Subcutaneous abdominal adipose tissue (tissue), 5 donors: ENCODE results near the gene ZDHHC6.

ENCODE experiments used
- H3K27ac ChIP-seq: one replicate; pipeline ENCODE4 v1.7.0; 2013; ENCODE audit warnings: low read depth, mild to moderate bottlenecking, inconsistent platforms, low read length, moderate library complexity
- H3K27me3 ChIP-seq, 5 donors: one replicate each; pipeline ENCODE4 v1.7.0; 2013; ENCODE audit warnings: low read length in 5 of 5, inconsistent platforms in 1 of 5; ENCODE audit not compliant: control insufficient read depth in 5 of 5, insufficient read depth in 4 of 5
- H3K36me3 ChIP-seq, 5 donors: one replicate each; pipeline ENCODE4 v1.7.0; 2013; ENCODE audit warnings: low read length in 5 of 5; ENCODE audit not compliant: control insufficient read depth in 5 of 5, insufficient read depth in 5 of 5
- H3K4me1 ChIP-seq, 5 donors: one replicate each; pipeline ENCODE4 v1.7.0; 2013; ENCODE audit warnings: low read length in 5 of 5, mild to moderate bottlenecking in 3 of 5, moderate library complexity in 1 of 5; ENCODE audit not compliant: control insufficient read depth in 5 of 5, insufficient read depth in 5 of 5
- H3K4me3 ChIP-seq, 5 donors: one replicate each; pipeline ENCODE4 v1.7.0; 2013; ENCODE audit warnings: low read length in 5 of 5, low read depth in 1 of 5
- H3K9ac ChIP-seq, 5 donors: one replicate each; pipeline ENCODE4 v1.7.0; 2013; ENCODE audit warnings: low read length in 5 of 5, mild to moderate bottlenecking in 4 of 5, moderate library complexity in 3 of 5
- H3K9me3 ChIP-seq, 5 donors: one replicate each; pipeline ENCODE4 v1.7.0; 2013; ENCODE audit warnings: low read length in 5 of 5; ENCODE audit not compliant: control insufficient read depth in 5 of 5
- donor health status: healthy.
- donor health status: healthy.
- donor health status: healthy.
- donor health status: healthy.
- donor health status: healthy.

Gene ZDHHC6

DNA sequence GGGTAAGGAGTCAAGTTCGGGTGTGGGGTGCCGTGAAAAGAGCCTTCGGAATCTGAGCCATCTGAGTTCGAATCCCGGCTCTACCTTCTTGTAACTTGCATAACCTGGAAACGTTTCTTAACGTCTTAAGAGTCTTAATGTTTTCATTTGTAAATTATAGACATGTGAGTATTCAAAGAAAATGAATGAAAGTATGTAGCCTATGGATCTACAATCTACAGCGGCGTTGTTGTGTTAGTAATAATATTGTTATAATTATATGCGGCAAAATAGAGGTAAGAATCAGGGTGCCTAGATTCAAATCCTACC lies 860 bp upstream of the ZDHHC6 start:
- peaks cover 9 to 20% (median 15%) of the 10 kb centered on the region in 5 donors for H3K36me3 ChIP-seq
- H3K9me3 ChIP-seq = no peaks in the 10 kb centered on the region
- peak overlapping the region; percentile 90 to 100 (median 99) for H3K9ac ChIP-seq
- peaks cover 3 to 29% (median 25%) of the 10 kb centered on the region in 5 donors for H3K4me1 ChIP-seq
- peak overlapping the region; percentile 95 for H3K27ac ChIP-seq
- H3K4me3 ChIP-seq = peak overlapping the region; percentile 94 to 100 (median 97)
- no peaks in the 10 kb centered on the region for H3K27me3 ChIP-seq

DNA sequence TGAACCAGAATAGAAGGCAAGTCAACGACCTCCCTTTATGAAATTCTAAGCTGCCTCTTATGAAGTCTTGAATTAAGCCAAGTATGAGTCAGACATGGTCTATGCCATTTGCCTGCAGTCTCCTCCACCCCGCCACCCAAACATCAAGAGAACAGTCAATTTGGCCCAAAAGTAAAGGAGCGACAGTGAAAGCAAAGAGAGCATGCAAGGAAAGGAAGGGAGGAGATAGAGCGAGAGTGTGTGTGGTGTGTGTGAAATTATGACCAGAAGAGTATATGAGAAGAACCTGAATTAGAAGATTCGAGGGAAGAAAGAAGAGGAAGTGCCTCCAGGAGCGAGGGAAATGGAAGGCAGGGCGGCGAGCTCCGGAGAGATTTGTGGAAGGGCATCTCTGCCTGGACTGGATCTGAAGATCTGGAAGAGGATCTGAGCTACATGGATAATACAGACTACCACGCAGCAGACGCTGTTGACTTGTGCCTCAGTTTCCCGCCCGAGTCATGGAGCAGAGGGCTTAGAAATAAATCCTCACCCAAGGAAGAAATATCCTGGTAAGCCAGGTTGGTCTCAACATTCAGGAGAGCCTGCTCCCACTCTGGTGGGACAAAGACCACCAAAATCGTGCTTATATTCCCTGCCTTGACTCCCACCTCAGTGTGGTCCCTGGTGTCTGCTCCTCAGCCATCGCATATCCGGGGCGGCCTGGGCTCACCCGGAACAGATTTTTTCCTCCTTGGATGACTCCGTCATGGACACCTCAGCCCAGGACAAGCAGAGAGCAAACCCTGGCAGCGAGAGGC lies 459 bp downstream of the ZDHHC6 start:
- Histone ChIP-seq H3K9me3 (no peaks in the 10 kb centered on the region), H3K4me1 (peaks cover 3 to 29% (median 25%) of the 10 kb centered on the region in 5 donors), H3K27ac (peak overlapping the region; percentile 95), H3K9ac (peak overlapping the region; percentile 90 to 100 (median 99)), H3K36me3 (peaks cover 14 to 32% (median 27%) of the 10 kb centered on the region in 5 donors), H3K27me3 (no peaks in the 10 kb centered on the region), H3K4me3 (peak overlapping the region; percentile 94 to 100 (median 97))

DNA sequence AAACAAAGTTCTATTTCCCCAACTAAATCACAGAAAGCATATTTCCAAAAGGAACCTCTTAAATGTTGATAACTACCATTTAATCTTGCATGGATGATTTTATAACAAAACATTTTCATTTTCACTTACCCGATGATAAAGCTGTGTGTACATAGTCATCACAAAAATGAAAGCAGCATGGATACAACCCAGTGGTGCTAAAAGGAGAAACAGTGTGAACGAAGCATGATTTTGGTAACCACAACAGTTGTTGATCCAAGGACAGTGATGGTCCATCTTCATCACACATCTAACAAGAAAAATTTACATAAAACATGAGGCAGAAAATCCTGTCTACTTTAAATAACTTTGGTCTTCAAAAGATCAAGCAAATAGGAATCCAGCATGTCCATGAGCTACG lies 4.7 kb downstream of the ZDHHC6 start:
- H3K9ac ChIP-seq = no peak overlapping the region

GRCh38 chr10:112441520-112441919 lies 5.2 kb downstream of the ZDHHC6 start:
- Histone ChIP-seq H3K4me3 (no peak overlapping the region), H3K4me1 (peaks cover 3 to 13% (median 12%) of the 10 kb centered on the region in 5 donors), H3K27ac (no peak overlapping the region), H3K36me3 (peaks cover 35 to 67% (median 57%) of the 10 kb centered on the region in 5 donors), H3K9ac (no peak overlapping the region), H3K9me3 (no peaks in the 10 kb centered on the region), H3K27me3 (no peaks in the 10 kb centered on the region)

More for the DNA sequence above, 4.7 kb downstream of the ZDHHC6 start:
- Histone ChIP-seq H3K4me3 (no peak overlapping the region), H3K27me3 (no peaks in the 10 kb centered on the region), H3K27ac (no peak overlapping the region), H3K4me1 (peaks cover 3 to 14% (median 13%) of the 10 kb centered on the region in 5 donors), H3K9me3 (no peaks in the 10 kb centered on the region), H3K36me3 (peaks cover 30 to 62% (median 52%) of the 10 kb centered on the region in 5 donors)

GRCh38 chr10:112438356-112438755 lies 8.4 kb downstream of the ZDHHC6 start:
- Histone ChIP-seq H3K4me1 (no peaks in the 10 kb centered on the region), H3K27me3 (no peaks in the 10 kb centered on the region), H3K9me3 (no peaks in the 10 kb centered on the region), H3K9ac (no peak overlapping the region), H3K36me3 (peaks cover 44 to 74% (median 67%) of the 10 kb centered on the region in 5 donors), H3K4me3 (no peak overlapping the region), H3K27ac (no peak overlapping the region)

DNA sequence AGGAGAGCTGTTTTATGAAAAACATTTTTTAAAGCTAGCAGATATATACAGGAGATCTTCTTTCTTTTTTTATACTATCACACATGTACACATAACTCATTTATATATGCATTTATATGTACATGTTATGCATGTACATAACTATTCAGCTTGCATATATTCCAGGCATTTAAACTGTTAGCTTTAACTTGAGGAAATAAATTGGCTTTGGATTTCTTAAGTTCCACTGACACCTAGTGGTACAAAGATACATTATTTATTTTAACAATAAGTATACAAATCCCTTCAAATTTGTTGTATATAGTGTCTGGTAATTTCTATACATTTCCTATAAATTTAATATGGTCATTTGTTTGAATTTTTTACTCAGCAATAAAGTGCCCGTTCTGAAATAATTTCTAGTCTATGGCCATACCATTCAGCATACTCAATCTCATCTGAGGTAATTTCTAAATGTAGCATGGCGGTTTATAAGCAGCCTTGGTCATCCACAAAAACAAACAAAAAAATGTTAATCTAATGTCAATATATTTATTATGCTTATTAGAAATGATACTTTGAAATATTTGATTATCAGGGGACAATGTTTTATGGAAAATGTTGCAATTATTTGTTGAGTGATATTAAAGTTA lies 11.6 kb downstream of the ZDHHC6 start:
- Histone ChIP-seq H3K4me3 (no peak overlapping the region), H3K27me3 (no peaks in the 10 kb centered on the region), H3K27ac (no peak overlapping the region), H3K36me3 (peaks cover 47 to 78% (median 71%) of the 10 kb centered on the region in 5 donors), H3K4me1 (no peaks in the 10 kb centered on the region), H3K9ac (no peak overlapping the region), H3K9me3 (no peaks in the 10 kb centered on the region)

GRCh38 chr10:112433136-112433535 lies 13.6 kb downstream of the ZDHHC6 start:
- no peaks in the 10 kb centered on the region for H3K4me1 ChIP-seq
- H3K4me3 ChIP-seq = no peak overlapping the region
- H3K9ac ChIP-seq = no peak overlapping the region
- H3K9me3 ChIP-seq = no peaks in the 10 kb centered on the region
- no peak overlapping the region for H3K27ac ChIP-seq
- H3K27me3 ChIP-seq = no peaks in the 10 kb centered on the region
- H3K36me3 ChIP-seq = peaks cover 49 to 77% (median 68%) of the 10 kb centered on the region in 5 donors

- Histone ChIP-seq H3K36me3 (peaks cover 33 to 87% (median 64%) of the 10 kb centered on the region in 5 donors), H3K9ac (no peak overlapping the region), H3K4me3 (no peak overlapping the region)
Observed at GRCh38 chr10:112429654-112430230, 17.0 kb downstream of the ZDHHC6 start.

GRCh38 chr10:112429147-112429546 lies 17.6 kb downstream of the ZDHHC6 start:
- H3K4me3 ChIP-seq = no peak overlapping the region
- H3K27me3 ChIP-seq = no peaks in the 10 kb centered on the region
- H3K4me1 ChIP-seq = no peaks in the 10 kb centered on the region
- H3K9me3 ChIP-seq = no peaks in the 10 kb centered on the region
- peaks cover 35 to 87% (median 58%) of the 10 kb centered on the region in 5 donors for H3K36me3 ChIP-seq
- no peak overlapping the region for H3K27ac ChIP-seq
- no peak overlapping the region for H3K9ac ChIP-seq

More at GRCh38 chr10:112429654-112430230, 17.0 kb downstream of the ZDHHC6 start:
- Histone ChIP-seq H3K27me3 (no peaks in the 10 kb centered on the region), H3K9me3 (no peaks in the 10 kb centered on the region), H3K27ac (no peak overlapping the region), H3K4me1 (no peaks in the 10 kb centered on the region)

- Histone ChIP-seq H3K9ac (no peak overlapping the region), H3K9me3 (no peaks in the 10 kb centered on the region), H3K4me3 (no peak overlapping the region), H3K27me3 (no peaks in the 10 kb centered on the region), H3K36me3 (peaks cover 31 to 81% (median 62%) of the 10 kb centered on the region in 5 donors), H3K4me1 (no peaks in the 10 kb centered on the region), H3K27ac (no peak overlapping the region)
Observed at GRCh38 chr10:112426111-112426510, 20.6 kb downstream of the ZDHHC6 start.
